T-cell (primary cell): ENCODE data around the gene MIA3. TPM values are rescaled to one million over a fixed set of nuclear protein-coding genes. Genes with fewer than 3 reads are reported as not detected.

Experiments used
- ATAC-seq, 4 experiments: fragments of 200-7000 bp in 3 of 4; fragments of 150-1000 bp in 1 of 4; cut with Tn5 transposase; replicated peaks in 1 of 4; 1 replicate in 3 of 4; 2 replicates in 1 of 4; pipeline ENCODE4 v1.10.0; 2021; ENCODE audit warnings: moderate library complexity in 3 of 4, mild to moderate bottlenecking in 2 of 4, moderate number of reproducible peaks in 1 of 4
- CTCF ChIA-PET, 2 donors: fragments of 300-600 bp; sonication (Branson Sonifier 250); formaldehyde crosslinking; loops; one replicate each; lab custom pipeline; 2022; ENCODE audit warnings: antibody characterized with exemption in 2 of 2; lab: Charles Lee
- POLR2A ChIA-PET, 2 donors: fragments of 300-600 bp; sonication (Branson Sonifier 250); formaldehyde crosslinking; loops; one replicate each; lab custom pipeline; 2022; ENCODE audit warnings: antibody characterized with exemption in 2 of 2; lab: Charles Lee
- DNase-seq, 35 experiments: peaks; one replicate each; pipeline versions ENCODE4 v3.0.0 to v3.0.0-alpha.2; 2013 to 2023
- H3K27ac ChIP-seq: one replicate; pipeline ENCODE4 v1.5.1; 2013; ENCODE audit warnings: low read length
- H3K27me3 ChIP-seq, 2 experiments: replicated peaks in 1 of 2; 1 replicate in 1 of 2; 2 replicates in 1 of 2; pipeline versions ENCODE4 v1.6.1 to v1.7.0; 2013; ENCODE audit warnings: low read length in 1 of 2, mixed read lengths in 1 of 2; ENCODE audit not compliant: control insufficient read depth in 2 of 2, insufficient read depth in 2 of 2; ENCODE audit errors: extremely low read depth in 1 of 2
- H3K36me3 ChIP-seq, 2 donors: 1 replicate in 1 of 2; 2 replicates in 1 of 2; pipeline versions ENCODE4 v1.6.1 to v1.7.0; 2013; ENCODE audit warnings: low read length in 1 of 2; ENCODE audit not compliant: control insufficient read depth in 2 of 2, insufficient read depth in 1 of 2; ENCODE audit errors: extremely low read depth in 1 of 2
- H3K4me1 ChIP-seq, 2 experiments: 1 replicate in 1 of 2; 2 replicates in 1 of 2; pipeline versions ENCODE4 v1.6.1 to v1.7.0; 2013; ENCODE audit warnings: low read length in 2 of 2, mixed read lengths in 1 of 2; ENCODE audit not compliant: insufficient read depth in 2 of 2, control insufficient read depth in 1 of 2; ENCODE audit errors: extremely low read depth in 1 of 2
- H3K4me3 ChIP-seq, 2 donors: 1 replicate in 1 of 2; 2 replicates in 1 of 2; pipeline versions ENCODE4 v1.5.1 to v1.7.0; 2013; ENCODE audit warnings: mild to moderate bottlenecking in 2 of 2, low read length in 1 of 2, moderate library complexity in 1 of 2; ENCODE audit not compliant: control insufficient read depth in 1 of 2; ENCODE audit errors: extremely low read depth in 1 of 2
- H3K9me3 ChIP-seq: 2 replicates; pipeline ENCODE4 v1.7.0; 2013
- H3K27ac Mint-ChIP-seq, 2 donors: one replicate each; pipeline ENCODE4 v1.8.0; 2020 to 2021; ENCODE audit warnings: mild to moderate bottlenecking in 2 of 2, mixed read lengths in 2 of 2
- H3K27me3 Mint-ChIP-seq, 2 donors: one replicate each; pipeline ENCODE4 v1.8.0; 2021 to 2022; ENCODE audit warnings: mixed read lengths in 2 of 2
- H3K36me3 Mint-ChIP-seq: one replicate; pipeline ENCODE4 v1.8.0; 2021; ENCODE audit warnings: mixed read lengths
- H3K4me1 Mint-ChIP-seq, 3 donors: one replicate each; pipeline ENCODE4 v1.8.0; 2020 to 2022; ENCODE audit warnings: mixed read lengths in 3 of 3, mild to moderate bottlenecking in 1 of 3
- H3K4me3 Mint-ChIP-seq, 3 donors: one replicate each; pipeline ENCODE4 v1.8.0; 2020 to 2022; ENCODE audit warnings: mild to moderate bottlenecking in 3 of 3, mixed read lengths in 3 of 3, moderate library complexity in 3 of 3
- H3K9me3 Mint-ChIP-seq, 3 donors: one replicate each; pipeline ENCODE4 v1.8.0; 2020 to 2022; ENCODE audit warnings: mixed read lengths in 3 of 3
- WGBS: methylation state at CpG from one replicate; pipeline ENCODE4 v1.1.5; 2013; ENCODE audit warnings: missing lambda C conversion rate; ENCODE audit not compliant: insufficient coverage; 5-methylcytosine and 5-hydroxymethylcytosine counted together
- total RNA-seq, 35 experiments: library from RNA in 6 of 35; stranded (reverse) in 6 of 35; fragments of 120-200 nt in 1 of 35; gene quantifications; one replicate each; pipeline versions ENCODE4 v1.2.1 to v1.2.4 and lab custom pipeline; 2013 to 2026

Gene MIA3
- total RNA-seq, 5 donors from 2014 or later (not counting 1 experiment from before 2014, with no cell fraction given): 86.5 to 116 (median 102) TPM

- H3K36me3 ChIP-seq: peaks cover 10 to 30% of the 10 kb centered on the region in 2 donors
- H3K27ac ChIP-seq: no peak overlapping the region
- DNase-seq (no peak), ATAC-seq (no peak)
- H3K36me3 Mint-ChIP-seq: peaks cover 14% of the 10 kb centered on the region
- POLR2A ChIA-PET: interaction anchor here in 1 of 2 donors (0.5 kb wide), 1 partner anchor 23 kb away, joined by 8 read pairs; no protein-coding TSS in a partner anchor
- H3K4me3 Mint-ChIP-seq: no peak overlapping the region
- no peaks in the 10 kb centered on the region for H3K27me3 ChIP-seq
- H3K4me1 Mint-ChIP-seq: peaks cover 21 to 26% (median 24%) of the 10 kb centered on the region in 3 donors
- H3K4me3 ChIP-seq: no peak overlapping the region
- WGBS: no CpG with 5 or more reads among the region's 1 CpG
- H3K4me1 ChIP-seq: no peaks in the 10 kb centered on the region
- no peaks in the 10 kb centered on the region for H3K9me3 ChIP-seq
- H3K9me3 Mint-ChIP-seq: no peaks in the 10 kb centered on the region
- CTCF ChIA-PET: no interaction called here
- H3K27ac Mint-ChIP-seq: no peak overlapping the region
- H3K27me3 Mint-ChIP-seq: no peaks in the 10 kb centered on the region
These were observed 73.1 kb downstream of the MIA3 start for GRCh38 chr1:222691016-222691415.

- Mint-ChIP-seq H3K4me1 (peaks cover 34 to 38% (median 35%) of the 10 kb centered on the region in 3 donors), H3K36me3 (peaks cover 16% of the 10 kb centered on the region), H3K4me3 (no peak overlapping the region), H3K27me3 (no peaks in the 10 kb centered on the region), H3K9me3 (no peaks in the 10 kb centered on the region), H3K27ac (no peak overlapping the region)
- Histone ChIP-seq H3K9me3 (no peaks in the 10 kb centered on the region), H3K36me3 (peaks cover 2 to 15% of the 10 kb centered on the region in 2 donors), H3K27me3 (no peaks in the 10 kb centered on the region), H3K27ac (no peak overlapping the region), H3K4me3 (no peak overlapping the region), H3K4me1 (no peaks in the 10 kb centered on the region)
- DNase-seq (no peak), ATAC-seq (no peak)
- WGBS: 100% methylated on average over 2 of the region's 5 CpGs
- POLR2A ChIA-PET: interaction anchor here in 1 of 2 donors (1.5 kb wide), 1 partner anchor 9 kb away, joined by 3 read pairs; no protein-coding TSS in a partner anchor
- CTCF ChIA-PET: interaction anchor here (0.6 to 1.1 kb wide), 2 partner anchors 40 to 1225 kb away, joined by 3 to 4 read pairs; no protein-coding TSS in a partner anchor
These were observed 77.0 kb downstream of the MIA3 start for GRCh38 chr1:222694927-222695326.

GRCh38 chr1:222696741-222697140 is 78.8 kb downstream of the MIA3 start:
- DNase-seq (no peak), ATAC-seq (no peak)
- Mint-ChIP-seq H3K4me3 (no peak overlapping the region), H3K9me3 (no peaks in the 10 kb centered on the region), H3K27ac (no peak overlapping the region), H3K36me3 (peaks cover 18% of the 10 kb centered on the region), H3K27me3 (no peaks in the 10 kb centered on the region), H3K4me1 (peaks cover 28 to 37% (median 33%) of the 10 kb centered on the region in 3 donors)
- Histone ChIP-seq H3K9me3 (no peaks in the 10 kb centered on the region), H3K4me1 (no peaks in the 10 kb centered on the region), H3K4me3 (no peak overlapping the region), H3K27me3 (no peaks in the 10 kb centered on the region), H3K36me3 (peaks cover 2 to 23% of the 10 kb centered on the region in 2 donors), H3K27ac (no peak overlapping the region)
- 93% methylated on average over 7 of the region's 8 CpGs for WGBS
- CTCF ChIA-PET: no interaction called here
- POLR2A ChIA-PET: no interaction called here

- no peaks in the 10 kb centered on the region for H3K27me3 ChIP-seq
- Mint-ChIP-seq H3K9me3 (no peaks in the 10 kb centered on the region), H3K27me3 (no peaks in the 10 kb centered on the region), H3K27ac (no peak overlapping the region), H3K4me3 (no peak overlapping the region), H3K4me1 (peaks cover 28 to 37% (median 33%) of the 10 kb centered on the region in 3 donors), H3K36me3 (peaks cover 20% of the 10 kb centered on the region)
- WGBS: no CpG with 5 or more reads among the region's 2 CpGs
- H3K9me3 ChIP-seq: no peaks in the 10 kb centered on the region
- H3K4me1 ChIP-seq: no peaks in the 10 kb centered on the region
- no peak overlapping the region for H3K27ac ChIP-seq
- ATAC-seq: no peak
- POLR2A ChIA-PET: interaction anchor here in 1 of 2 donors (0.7 kb wide), 1 partner anchor 10 kb away, joined by 5 read pairs; no protein-coding TSS in a partner anchor
- CTCF ChIA-PET: interaction anchor here (0.6 to 0.9 kb wide), 2 partner anchors 17 to 19 kb away, joined by 3 to 7 read pairs; no protein-coding TSS in a partner anchor
- DNase-seq: no peak
- no peak overlapping the region for H3K4me3 ChIP-seq
- peaks cover 1 to 26% of the 10 kb centered on the region in 2 donors for H3K36me3 ChIP-seq
These were observed 79.3 kb downstream of the MIA3 start for GRCh38 chr1:222697203-222697602.

GRCh38 chr1:222697826-222698225 is 79.9 kb downstream of the MIA3 start:
- H3K27me3 ChIP-seq: no peaks in the 10 kb centered on the region
- H3K9me3 ChIP-seq: no peaks in the 10 kb centered on the region
- no peak for ATAC-seq
- peaks cover 0 to 32% of the 10 kb centered on the region in 2 donors for H3K36me3 ChIP-seq
- Mint-ChIP-seq H3K4me3 (no peak overlapping the region), H3K4me1 (peaks cover 28 to 38% (median 29%) of the 10 kb centered on the region in 3 donors), H3K27me3 (no peaks in the 10 kb centered on the region), H3K27ac (no peak overlapping the region), H3K36me3 (peaks cover 21% of the 10 kb centered on the region), H3K9me3 (no peaks in the 10 kb centered on the region)
- H3K27ac ChIP-seq: no peak overlapping the region
- DNase-seq: no peak
- no peak overlapping the region for H3K4me3 ChIP-seq
- no peaks in the 10 kb centered on the region for H3K4me1 ChIP-seq
- ChIA-PET POLR2A (interaction anchor here in 1 of 2 donors (0.7 kb wide), 1 partner anchor 11 kb away, joined by 5 read pairs; no protein-coding TSS in a partner anchor), CTCF (interaction anchor here (0.6 to 0.9 kb wide), 3 partner anchors 17 to 1051 kb away, joined by 3 to 7 read pairs (median 7); no protein-coding TSS in a partner anchor)
- no CpG with 5 or more reads among the region's 2 CpGs for WGBS

- H3K36me3 ChIP-seq: peaks cover 0 to 29% of the 10 kb centered on the region in 2 donors
- Mint-ChIP-seq H3K4me3 (no peak overlapping the region), H3K9me3 (peaks cover 0 to 7% (median 0%) of the 10 kb centered on the region in 3 donors), H3K27me3 (no peaks in the 10 kb centered on the region), H3K4me1 (peaks cover 45 to 51% (median 47%) of the 10 kb centered on the region in 3 donors), H3K27ac (no peak overlapping the region), H3K36me3 (peaks cover 49% of the 10 kb centered on the region)
- peaks cover 0 to 4% of the 10 kb centered on the region in 2 experiments for H3K4me1 ChIP-seq
- DNase-seq (no peak), ATAC-seq (no peak)
- no peak overlapping the region for H3K27ac ChIP-seq
- no peak overlapping the region for H3K4me3 ChIP-seq
- POLR2A ChIA-PET: no interaction called here
- no peaks in the 10 kb centered on the region for H3K27me3 ChIP-seq
- no peaks in the 10 kb centered on the region for H3K9me3 ChIP-seq
- 92% methylated on average over 2 of the region's 4 CpGs for WGBS
- CTCF ChIA-PET: no interaction called here
These were observed 84.3 kb downstream of the MIA3 start for GRCh38 chr1:222702210-222702609.
